ENCODE measurements around the gene MED12. TPM values are rescaled to one million over a fixed set of nuclear protein-coding genes. Genes with fewer than 3 reads are reported as not detected.

MED12 gene
- total RNA-seq, 1 experiment from 2014 or later, result 51.6 TPM

- no peaks in the 10 kb centered on the region for H3K4me1 ChIP-seq (ENCODE audit: insufficient read depth, low read length, poor library complexity, severe bottlenecking)
- no peaks in the 10 kb centered on the region for H3K27me3 ChIP-seq (replicated peaks; ENCODE audit: insufficient read depth, low read depth, low read length, poor library complexity)
- no peaks in the 10 kb centered on the region for H3K9me3 ChIP-seq (ENCODE audit: low read depth, low read length, poor library complexity, severe bottlenecking)
- no peaks in the 10 kb centered on the region for H3K36me3 ChIP-seq (ENCODE audit: insufficient read depth, low read length, poor library complexity, severe bottlenecking)
- intact Hi-C loops (cut with micrococcal nuclease; ENCODE audit: unreplicated experiment), result no loop called here
- DNase-seq (ENCODE audit: low spot score), result no peak
- BruUV-seq (replicated peaks), result no TSS peak
- TF ChIP-seq EZH2 (IDR thresholded peaks at IDR 0.05; ENCODE audit: borderline replicate concordance, low read depth, low read length, poor library complexity, severe bottlenecking) (no peak), CTCF (conservative IDR thresholded peaks at IDR 0.05; ENCODE audit: low read depth, low read length) (no peak)
- ChIA-PET CTCF (no interaction called here), POLR2A (ENCODE audit: low non-redundant PET) (no interaction called here)
- H3K27ac ChIP-seq (ENCODE audit: low read depth, low read length, poor library complexity, severe bottlenecking), result no peak overlapping the region
- no peak overlapping the region for H3K4me3 ChIP-seq (ENCODE audit: low read depth, low read length, poor library complexity, severe bottlenecking)
These were observed 44.6 kb downstream of the MED12 start for GRCh38 chrX:71162981-71163380.

- Histone ChIP-seq H3K27ac (ENCODE audit: low read depth, low read length, poor library complexity, severe bottlenecking) (no peak overlapping the region), H3K36me3 (ENCODE audit: insufficient read depth, low read length, poor library complexity, severe bottlenecking) (no peaks in the 10 kb centered on the region), H3K27me3 (replicated peaks; ENCODE audit: insufficient read depth, low read depth, low read length, poor library complexity) (no peaks in the 10 kb centered on the region), H3K4me1 (ENCODE audit: insufficient read depth, low read length, poor library complexity, severe bottlenecking) (no peaks in the 10 kb centered on the region), H3K4me3 (ENCODE audit: low read depth, low read length, poor library complexity, severe bottlenecking) (no peak overlapping the region), H3K9me3 (ENCODE audit: low read depth, low read length, poor library complexity, severe bottlenecking) (no peaks in the 10 kb centered on the region)
- BruUV-seq (replicated peaks), result no TSS peak
- ChIA-PET CTCF (interaction anchor here (0.6 kb wide), 1 partner anchor 243 kb away, joined by 4 read pairs; no protein-coding TSS in a partner anchor), POLR2A (ENCODE audit: low non-redundant PET) (no interaction called here)
- DNase-seq (ENCODE audit: low spot score), result no peak
- intact Hi-C loops (cut with micrococcal nuclease; ENCODE audit: unreplicated experiment), result no loop called here
- TF ChIP-seq EZH2 (IDR thresholded peaks at IDR 0.05; ENCODE audit: borderline replicate concordance, low read depth, low read length, poor library complexity, severe bottlenecking) (no peak), CTCF (conservative IDR thresholded peaks at IDR 0.05; ENCODE audit: low read depth, low read length) (no peak)
These were observed 45.7 kb downstream of the MED12 start for GRCh38 chrX:71164071-71164470.

- H3K4me1 ChIP-seq (ENCODE audit: insufficient read depth, low read length, poor library complexity, severe bottlenecking), result no peaks in the 10 kb centered on the region
- POLR2A ChIA-PET (ENCODE audit: low non-redundant PET), result no interaction called here
- intact Hi-C loops (cut with micrococcal nuclease; ENCODE audit: unreplicated experiment), result no loop called here
- H3K9me3 ChIP-seq (ENCODE audit: low read depth, low read length, poor library complexity, severe bottlenecking), result no peaks in the 10 kb centered on the region
- no peak for TF ChIP-seq CTCF (conservative IDR thresholded peaks at IDR 0.05; ENCODE audit: low read depth, low read length)
- no peak for TF ChIP-seq EZH2 (IDR thresholded peaks at IDR 0.05; ENCODE audit: borderline replicate concordance, low read depth, low read length, poor library complexity, severe bottlenecking)
- no peak overlapping the region for H3K27ac ChIP-seq (ENCODE audit: low read depth, low read length, poor library complexity, severe bottlenecking)
- H3K36me3 ChIP-seq (ENCODE audit: insufficient read depth, low read length, poor library complexity, severe bottlenecking), result no peaks in the 10 kb centered on the region
- no TSS peak for BruUV-seq (replicated peaks)
- H3K4me3 ChIP-seq (ENCODE audit: low read depth, low read length, poor library complexity, severe bottlenecking), result no peak overlapping the region
- CTCF ChIA-PET, result no interaction called here
- no peak for DNase-seq (ENCODE audit: low spot score)
- H3K27me3 ChIP-seq (replicated peaks; ENCODE audit: insufficient read depth, low read depth, low read length, poor library complexity), result no peaks in the 10 kb centered on the region
These were observed 48.1 kb downstream of the MED12 start for GRCh38 chrX:71166461-71166860.

All from A673 (cell line).